ENCODE results near the gene VWDE.
"Not testable (repeated sequence)": the region's sequence is repeated elsewhere in the genome, so short reads cannot be mapped to it uniquely, and the experiment has no call there.

Gene VWDE

GRCh38 chr7:12403287-12404181 lies at the start of gene VWDE:
VWDE (minus strand) TSS chr7:12403865; CDS start chr7:12403716, 149 bp downstream.
- DNase-seq = peak in 8 of 10 donors; percentile 33 to 92 (median 60)

GRCh38 chr7:12453136-12453535 lies 49.5 kb upstream of the VWDE start:
- DNase-seq; intact Hi-C loops (cut with DNase I): not testable (repeated sequence)

More at GRCh38 chr7:12403287-12404181, at the start of gene VWDE:
- intact Hi-C loops (cut with DNase I) = no loop called here

GRCh38 chr7:12450615-12451014 lies 47.0 kb upstream of the VWDE start:
- intact Hi-C loops (cut with DNase I) = no loop called here
- DNase-seq = no peak

GRCh38 chr7:12444785-12445184 lies 41.1 kb upstream of the VWDE start:
- intact Hi-C loops (cut with DNase I) = no loop called here

GRCh38 chr7:12440229-12440628 lies 36.6 kb upstream of the VWDE start:
- intact Hi-C loops (cut with DNase I) = no loop called here
- no peak for DNase-seq

More at GRCh38 chr7:12444785-12445184, 41.1 kb upstream of the VWDE start:
- DNase-seq = no peak

GRCh38 chr7:12436896-12437535 lies 33.4 kb upstream of the VWDE start:
- intact Hi-C loops (cut with DNase I) = loop anchor here (10.0 kb wide), 1 partner anchor 58 kb away; no protein-coding TSS in a partner anchor
- peak in 9 of 10 donors; percentile 11 to 86 (median 23) for DNase-seq

- DNase-seq = no peak
- intact Hi-C loops (cut with DNase I) = loop anchor here (10.0 kb wide), 1 partner anchor 59 kb away; no protein-coding TSS in a partner anchor
These were observed 32.5 kb upstream of the VWDE start for GRCh38 chr7:12436126-12436525.

- DNase-seq = no peak
- intact Hi-C loops (cut with DNase I) = loop anchor here (10.0 kb wide), 1 partner anchor 61 kb away; no protein-coding TSS in a partner anchor
These were observed 30.5 kb upstream of the VWDE start for GRCh38 chr7:12434012-12434642.

GRCh38 chr7:12431886-12432556 lies 28.4 kb upstream of the VWDE start:
- intact Hi-C loops (cut with DNase I) = loop anchor here (10.0 kb wide), 1 partner anchor 63 kb away; no protein-coding TSS in a partner anchor
- peak in 1 of 10 donors; percentile 71 for DNase-seq

- intact Hi-C loops (cut with DNase I) = no loop called here
- no peak for DNase-seq
These were observed 21.6 kb upstream of the VWDE start for GRCh38 chr7:12425311-12425710.

- intact Hi-C loops (cut with DNase I) = no loop called here
- no peak for DNase-seq
These were observed 20.5 kb upstream of the VWDE start for GRCh38 chr7:12423997-12424745.

GRCh38 chr7:12423355-12423996 lies 19.8 kb upstream of the VWDE start:
- no peak for DNase-seq

GRCh38 chr7:12422554-12423320 lies 19.1 kb upstream of the VWDE start:
- no peak for DNase-seq
- intact Hi-C loops (cut with DNase I) = no loop called here

More at GRCh38 chr7:12423355-12423996, 19.8 kb upstream of the VWDE start:
- intact Hi-C loops (cut with DNase I) = no loop called here

GRCh38 chr7:12418452-12418851 lies 14.8 kb upstream of the VWDE start:
- no peak for DNase-seq
- intact Hi-C loops (cut with DNase I) = no loop called here

- no peak for DNase-seq
- intact Hi-C loops (cut with DNase I) = no loop called here
These were observed 11.4 kb upstream of the VWDE start for GRCh38 chr7:12415072-12415471.

GRCh38 chr7:12412407-12412806 lies 8.7 kb upstream of the VWDE start:
- DNase-seq = no peak
- intact Hi-C loops (cut with DNase I) = no loop called here

- intact Hi-C loops (cut with DNase I) = no loop called here
- no peak for DNase-seq
These were observed 6.9 kb upstream of the VWDE start for GRCh38 chr7:12410523-12410922.

- intact Hi-C loops (cut with DNase I) = no loop called here
- no peak for DNase-seq
These were observed 5.5 kb upstream of the VWDE start for GRCh38 chr7:12409097-12409711.
